Prostate gland (tissue), 2 donors: Measurements from ENCODE around the gene ZNF516. TPM values are rescaled to one million over a fixed set of nuclear protein-coding genes. Genes with fewer than 3 reads are reported as not detected.

ENCODE experiments used
- DNase-seq: peaks from one replicate; pipeline ENCODE4 v3.0.0-alpha.2; 2019; ENCODE audit warnings: low spot score
- H3K27ac ChIP-seq, 2 donors: fragments of 200-600 bp; sonication (generic); 2 replicates each; pipeline ENCODE4 v1.5.1; 2017 to 2019
- H3K27me3 ChIP-seq: fragments of 200-600 bp; sonication (generic); replicated peaks from 2 replicates; pipeline ENCODE4 v1.5.1; 2019; ENCODE audit not compliant: insufficient read depth
- H3K36me3 ChIP-seq, 2 donors: fragments of 200-600 bp; sonication (generic); 1 replicate in 1 of 2; 2 replicates in 1 of 2; pipeline versions ENCODE4 v1.5.1 to v1.8.1; 2017 to 2019
- H3K4me1 ChIP-seq: fragments of 200-600 bp; sonication (generic); replicated peaks from 2 replicates; pipeline ENCODE4 v1.5.1; 2019
- H3K4me3 ChIP-seq, 2 donors: fragments of 200-600 bp; sonication (generic); 2 replicates each; pipeline ENCODE4 v1.5.1; 2017 to 2019
- H3K9me3 ChIP-seq: fragments of 200-600 bp; sonication (generic); 2 replicates; pipeline ENCODE4 v1.5.1; 2017
- CTCF ChIP-seq, 4 experiments: fragments of 200-600 bp in 2 of 4; fragments of 450-650 bp in 2 of 4; sonication (generic) in 2 of 4; IDR thresholded peaks; 1 replicate in 3 of 4; 2 replicates in 1 of 4; pipeline ENCODE4 v1.5.1; 2016 to 2019; ENCODE audit warnings: antibody characterized with exemption in 4 of 4, mild to moderate bottlenecking in 2 of 4, moderate library complexity in 2 of 4
- POLR2A ChIP-seq: fragments of 450-650 bp; IDR thresholded peaks from one replicate; pipeline ENCODE4 v1.6.1; 2016; ENCODE audit warnings: antibody characterized with exemption, mild to moderate bottlenecking
- POLR2AphosphoS5 ChIP-seq: sonication (generic); formaldehyde crosslinking; IDR thresholded peaks from one replicate; pipeline ENCODE4 v1.6.1; 2017; ENCODE audit warnings: antibody characterized with exemption
- WGBS: methylation state at CpG from one replicate; pipeline ENCODE4 v1.1.5; 2018; 5-methylcytosine and 5-hydroxymethylcytosine counted together
- intact Hi-C: fragments of 100-400 bp; cut with DNase I; formaldehyde crosslinking; loops from one replicate; pipeline ENCODE4 v1.14.2; 2022
- total RNA-seq, 2 donors: library from RNA; depleted of rRNA; stranded (reverse); fragments of >200 nt; gene quantifications; one replicate each; pipeline ENCODE4 v1.1.0, GENCODE V29; 2016

Gene ZNF516
- total RNA-seq, 2 donors from 2014 or later: 25.0 to 158 TPM

GRCh38 chr18:76431437-76432273 is 63.4 kb downstream of the ZNF516 start:
- no peaks in the 10 kb centered on the region for H3K4me1 ChIP-seq
- TF ChIP-seq POLR2A (no peak), CTCF (IDR thresholded peaks at IDR 0.05) (no peak), POLR2AphosphoS5 (no peak)
- no peak for DNase-seq
- no peaks in the 10 kb centered on the region for H3K27me3 ChIP-seq
- WGBS: 90% methylated on average over 29 of the region's 29 CpGs
- no peak overlapping the region for H3K4me3 ChIP-seq
- no peaks in the 10 kb centered on the region for H3K36me3 ChIP-seq
- intact Hi-C loops: no loop called here
- H3K9me3 ChIP-seq: no peaks in the 10 kb centered on the region
- no peak overlapping the region for H3K27ac ChIP-seq

- 41% methylated on average over 4 of the region's 4 CpGs for WGBS
Measured at GRCh38 chr18:76430636-76431035, 64.4 kb downstream of the ZNF516 start.

GRCh38 chr18:76429262-76430126 is 65.5 kb downstream of the ZNF516 start:
- DNase-seq: no peak
- WGBS: 72% methylated on average over 14 of the region's 14 CpGs
- Histone ChIP-seq H3K4me1 (no peaks in the 10 kb centered on the region), H3K9me3 (no peaks in the 10 kb centered on the region), H3K27ac (peak overlapping the region in 1 of 2 donors; percentile 36), H3K36me3 (no peaks in the 10 kb centered on the region), H3K4me3 (no peak overlapping the region), H3K27me3 (no peaks in the 10 kb centered on the region)
- intact Hi-C loops: no loop called here
- TF ChIP-seq CTCF (IDR thresholded peaks at IDR 0.05) (no peak), POLR2A (no peak), POLR2AphosphoS5 (no peak)

More at GRCh38 chr18:76430636-76431035, 64.4 kb downstream of the ZNF516 start:
- DNase-seq: no peak
- Histone ChIP-seq H3K4me1 (no peaks in the 10 kb centered on the region), H3K4me3 (no peak overlapping the region), H3K9me3 (no peaks in the 10 kb centered on the region), H3K36me3 (no peaks in the 10 kb centered on the region), H3K27ac (no peak overlapping the region), H3K27me3 (no peaks in the 10 kb centered on the region)
- intact Hi-C loops: no loop called here
- TF ChIP-seq POLR2AphosphoS5 (no peak), POLR2A (no peak)

- 69% methylated on average over 15 of the region's 15 CpGs for WGBS
- Histone ChIP-seq H3K4me3 (no peak overlapping the region), H3K27ac (peak overlapping the region in 1 of 2 donors; percentile 36), H3K9me3 (no peaks in the 10 kb centered on the region), H3K4me1 (no peaks in the 10 kb centered on the region), H3K36me3 (no peaks in the 10 kb centered on the region), H3K27me3 (no peaks in the 10 kb centered on the region)
- DNase-seq: no peak
- intact Hi-C loops: no loop called here
- TF ChIP-seq POLR2AphosphoS5: peak; percentile 37
- no peak for TF ChIP-seq CTCF (IDR thresholded peaks at IDR 0.05)
Measured at GRCh38 chr18:76428396-76429261, 66.4 kb downstream of the ZNF516 start.
